Esophagus squamous epithelium (tissue), 5 donors: ENCODE measurements around the gene ARHGAP32. TPM values are rescaled to one million over a fixed set of nuclear protein-coding genes. Genes with fewer than 3 reads are reported as not detected.

ENCODE experiments used
- DNase-seq: peaks from one replicate; lab custom pipeline; 2025; lab: John Stamatoyannopoulos, UW
- H3K27ac ChIP-seq, 4 donors: fragments of 200-600 bp; sonication (generic); one replicate each; pipeline ENCODE4 v1.5.1; 2016 to 2019; ENCODE audit warnings: mild to moderate bottlenecking in 1 of 4
- H3K27me3 ChIP-seq, 4 donors: fragments of 200-600 bp; sonication (generic); 1 replicate in 3 of 4; 2 replicates in 1 of 4; pipeline versions ENCODE4 v1.5.1 to v1.6.0; 2017 to 2021; ENCODE audit warnings: antibody characterized with exemption in 1 of 4
- H3K36me3 ChIP-seq, 3 donors: fragments of 200-600 bp; sonication (generic); one replicate each; pipeline ENCODE4 v1.5.1; 2016 to 2019
- H3K4me1 ChIP-seq, 3 donors: fragments of 200-600 bp; sonication (generic); one replicate each; pipeline ENCODE4 v1.5.1; 2017 to 2019
- H3K4me3 ChIP-seq, 4 donors: fragments of 200-600 bp; sonication (generic); 1 replicate in 3 of 4; 2 replicates in 1 of 4; pipeline ENCODE4 v1.5.1; 2016 to 2019; ENCODE audit warnings: mild to moderate bottlenecking in 2 of 4, moderate library complexity in 1 of 4
- H3K9me3 ChIP-seq, 3 donors: fragments of 200-600 bp; sonication (generic); one replicate each; pipeline ENCODE4 v1.5.1; 2016 to 2019
- CTCF ChIP-seq, 6 experiments: fragments of 450-650 bp in 4 of 6; fragments of 200-600 bp in 2 of 6; sonication (generic) in 2 of 6; IDR thresholded peaks; one replicate each; pipeline ENCODE4 v1.5.1; 2016 to 2019; ENCODE audit warnings: antibody characterized with exemption in 6 of 6, mild to moderate bottlenecking in 4 of 6, moderate library complexity in 4 of 6
- POLR2A ChIP-seq, 4 donors: fragments of 450-650 bp; IDR thresholded peaks; one replicate each; pipeline ENCODE4 v1.6.1; 2017; ENCODE audit warnings: antibody characterized with exemption in 4 of 4, mild to moderate bottlenecking in 4 of 4, moderate library complexity in 3 of 4
- WGBS, 2 donors: methylation state at CpG; one replicate each; pipeline ENCODE4 v1.1.5; 2018; 5-methylcytosine and 5-hydroxymethylcytosine counted together
- intact Hi-C: fragments of 100-400 bp; cut with DNase I; formaldehyde crosslinking; loops from one replicate; pipeline ENCODE4 v1.15.0; 2022
- total RNA-seq, 4 donors: library from RNA; depleted of rRNA; stranded (reverse); fragments of >200 nt; gene quantifications; one replicate each; pipeline ENCODE4 v1.1.0, GENCODE V29; 2016
- donor health status: DM: yes; HTN: yes; CAD: no.

Gene ARHGAP32
- total RNA-seq, 4 donors from 2014 or later = 33.5 to 73.6 (median 61.0) TPM

- WGBS, 2 donors = 22 to 48% methylated on average over 2 of the region's 2 CpGs
- H3K4me1 ChIP-seq = peaks cover 0 to 11% (median 0%) of the 10 kb centered on the region in 3 donors
Observed at GRCh38 chr11:129115652-129116586, 76.2 kb downstream of the ARHGAP32 start.

DNA sequence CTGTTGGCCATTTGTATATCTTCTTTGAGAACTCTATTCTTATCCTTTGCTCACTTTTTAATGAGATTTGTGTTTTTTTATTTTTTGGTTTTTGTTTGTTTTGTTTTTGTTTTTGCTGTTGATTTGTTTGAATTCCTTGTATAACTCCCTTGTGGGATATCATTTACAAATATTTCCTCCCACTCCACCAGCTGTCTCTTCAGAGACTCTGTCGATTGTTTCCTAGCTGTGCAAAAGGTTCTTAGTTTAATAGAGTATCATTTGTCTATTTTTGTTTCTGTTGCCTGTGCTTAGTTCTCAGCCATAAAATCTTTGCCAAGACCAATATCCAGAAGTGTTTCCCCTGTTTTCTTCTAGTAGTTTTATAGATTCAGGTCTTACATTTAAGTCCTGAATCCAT, 82.4 kb downstream of the ARHGAP32 start:
- Histone ChIP-seq H3K4me1 (no peaks in the 10 kb centered on the region), H3K9me3 (peaks cover 0 to 15% (median 0%) of the 10 kb centered on the region in 3 donors), H3K36me3 (peaks cover 0 to 26% (median 0%) of the 10 kb centered on the region in 3 donors), H3K27me3 (no peaks in the 10 kb centered on the region), H3K4me3 (no peak overlapping the region), H3K27ac (no peak overlapping the region)
- WGBS, 2 donors = 36 to 79% methylated on average over 1 of the region's 1 CpG
- DNase-seq = no peak
- TF ChIP-seq POLR2A (IDR thresholded peaks at IDR 0.05) (no peak), CTCF (IDR thresholded peaks at IDR 0.05) (no peak)
- intact Hi-C loops = no loop called here

More at GRCh38 chr11:129115652-129116586, 76.2 kb downstream of the ARHGAP32 start:
- peaks cover 0 to 31% (median 3%) of the 10 kb centered on the region in 3 donors for H3K36me3 ChIP-seq
- H3K4me3 ChIP-seq = no peak overlapping the region
- intact Hi-C loops = loop anchor here (5.0 kb wide), 1 partner anchor 216 kb away; no protein-coding TSS in a partner anchor
- H3K27me3 ChIP-seq = no peaks in the 10 kb centered on the region
- no peaks in the 10 kb centered on the region for H3K9me3 ChIP-seq
- no peak for TF ChIP-seq POLR2A (IDR thresholded peaks at IDR 0.05)
- TF ChIP-seq CTCF (IDR thresholded peaks at IDR 0.05) = no peak
- H3K27ac ChIP-seq = no peak overlapping the region
- no peak for DNase-seq

DNA sequence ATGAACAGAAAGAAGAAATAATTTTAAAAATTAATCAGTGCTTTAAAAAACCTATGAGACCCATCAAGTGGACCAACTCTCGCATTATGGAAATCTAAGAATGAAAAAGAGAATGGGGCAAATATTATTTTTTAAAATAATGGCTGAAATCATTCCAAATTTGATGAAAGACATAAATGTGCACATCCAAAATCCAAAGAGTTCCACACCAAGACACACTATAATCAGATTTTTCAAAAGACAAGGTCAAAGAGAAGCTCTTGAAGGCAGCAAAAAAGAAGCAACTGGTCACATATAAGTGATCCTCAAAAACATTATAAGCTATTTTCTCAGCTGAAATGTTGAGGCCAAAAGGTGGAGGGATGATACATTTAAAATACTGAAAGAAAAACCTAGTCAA, 85.3 kb downstream of the ARHGAP32 start:
- intact Hi-C loops = no loop called here
- Histone ChIP-seq H3K4me3 (no peak overlapping the region), H3K9me3 (peaks cover 0 to 18% (median 0%) of the 10 kb centered on the region in 3 donors), H3K27ac (no peak overlapping the region), H3K27me3 (no peaks in the 10 kb centered on the region), H3K36me3 (peaks cover 0 to 27% (median 0%) of the 10 kb centered on the region in 3 donors), H3K4me1 (no peaks in the 10 kb centered on the region)
- 79 to 92% methylated on average over 1 of the region's 1 CpG for WGBS, 2 donors
- TF ChIP-seq POLR2A (IDR thresholded peaks at IDR 0.05) = no peak
- no peak for TF ChIP-seq CTCF (IDR thresholded peaks at IDR 0.05)
- DNase-seq = no peak

- Histone ChIP-seq H3K4me3 (no peak overlapping the region), H3K4me1 (no peaks in the 10 kb centered on the region), H3K36me3 (peaks cover 0 to 38% (median 0%) of the 10 kb centered on the region in 3 donors), H3K9me3 (peaks cover 0 to 26% (median 0%) of the 10 kb centered on the region in 3 donors), H3K27me3 (no peaks in the 10 kb centered on the region), H3K27ac (no peak overlapping the region)
- TF ChIP-seq CTCF (IDR thresholded peaks at IDR 0.05) = no peak
- no peak for TF ChIP-seq POLR2A (IDR thresholded peaks at IDR 0.05)
- intact Hi-C loops = no loop called here
- no peak for DNase-seq
- 73 to 92% methylated on average over 1 of the region's 1 CpG for WGBS, 2 donors
Observed at GRCh38 chr11:129102756-129103155, 89.4 kb downstream of the ARHGAP32 start.

- Histone ChIP-seq H3K27me3 (no peaks in the 10 kb centered on the region), H3K27ac (no peak overlapping the region), H3K36me3 (peaks cover 0 to 35% (median 0%) of the 10 kb centered on the region in 3 donors), H3K4me1 (no peaks in the 10 kb centered on the region), H3K4me3 (no peak overlapping the region), H3K9me3 (peaks cover 0 to 29% (median 3%) of the 10 kb centered on the region in 3 donors)
- intact Hi-C loops = no loop called here
- TF ChIP-seq POLR2A (IDR thresholded peaks at IDR 0.05) = no peak
- no peak for TF ChIP-seq CTCF (IDR thresholded peaks at IDR 0.05)
- no peak for DNase-seq
Observed at GRCh38 chr11:129102225-129102624, 89.9 kb downstream of the ARHGAP32 start.
